Neutrophil (primary cell): Measurements from ENCODE around the gene TAF12.
"Not testable (repeated sequence)": the region's sequence is repeated elsewhere in the genome, so short reads cannot be mapped to it uniquely, and the experiment has no call there.

Experiments used
- H3K27ac ChIP-seq: fragments of 200-600 bp; sonication (generic); 2 replicates; pipeline ENCODE4 v1.5.1; 2016; ENCODE audit warnings: mild to moderate bottlenecking, moderate library complexity
- H3K27me3 ChIP-seq: fragments of 200-600 bp; sonication (generic); 2 replicates; pipeline ENCODE4 v1.6.0; 2016; ENCODE audit warnings: mild to moderate bottlenecking
- H3K36me3 ChIP-seq: fragments of 200-600 bp; sonication (generic); 2 replicates; pipeline ENCODE4 v1.5.1; 2017
- H3K4me1 ChIP-seq, 2 experiments: fragments of 200-600 bp in 1 of 2; sonication (generic) in 1 of 2; 1 replicate in 1 of 2; 2 replicates in 1 of 2; pipeline versions ENCODE4 v1.5.1 to v1.6.1; 2013 to 2016; ENCODE audit warnings: low read depth in 1 of 2, low read length in 1 of 2, mild to moderate bottlenecking in 1 of 2, moderate library complexity in 1 of 2; ENCODE audit not compliant: control insufficient read depth in 1 of 2, insufficient read depth in 1 of 2
- H3K4me3 ChIP-seq, 2 experiments: fragments of 200-600 bp in 1 of 2; sonication (generic) in 1 of 2; 1 replicate in 1 of 2; 2 replicates in 1 of 2; pipeline ENCODE4 v1.5.1; 2013 to 2016; ENCODE audit warnings: low read depth in 1 of 2, low read length in 1 of 2, mild to moderate bottlenecking in 1 of 2, moderate library complexity in 1 of 2
- H3K9me3 ChIP-seq: fragments of 200-600 bp; sonication (generic); 2 replicates; pipeline ENCODE4 v1.5.1; 2016
- CTCF ChIP-seq: fragments of 200-600 bp; sonication (generic); IDR thresholded peaks from 2 replicates; pipeline ENCODE4 v1.5.1; 2016; ENCODE audit warnings: antibody characterized with exemption

Gene TAF12

DNA sequence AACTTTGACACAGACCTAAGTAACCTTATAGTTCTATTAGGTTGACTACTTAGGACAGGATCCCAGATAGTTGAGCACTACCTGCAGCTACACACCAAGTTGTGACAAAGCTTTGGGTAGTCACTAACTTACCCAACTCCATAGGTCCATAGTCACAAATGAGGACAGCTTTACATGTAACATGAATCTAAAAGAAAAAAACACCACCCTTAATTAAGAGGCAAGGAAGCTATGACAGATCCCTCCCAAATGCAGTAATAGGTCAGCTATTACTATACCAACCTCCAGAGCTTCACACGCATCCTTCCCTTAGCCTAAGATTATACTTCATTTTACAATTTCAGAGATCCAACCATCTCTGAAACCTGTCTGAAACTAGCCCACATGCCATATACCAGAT lies 63.5 kb downstream of the TAF12 start:
- no peak for TF ChIP-seq CTCF
- H3K27me3 ChIP-seq, result no peaks in the 10 kb centered on the region
- no peak overlapping the region for H3K4me3 ChIP-seq
- peaks cover 44% of the 10 kb centered on the region for H3K36me3 ChIP-seq
- H3K9me3 ChIP-seq, result no peaks in the 10 kb centered on the region
- no peak overlapping the region for H3K27ac ChIP-seq
- H3K4me1 ChIP-seq, result peaks cover 27 to 32% of the 10 kb centered on the region in 2 experiments

- Histone ChIP-seq H3K9me3 (no peaks in the 10 kb centered on the region), H3K36me3 (peaks cover 49% of the 10 kb centered on the region), H3K27me3 (no peaks in the 10 kb centered on the region), H3K27ac (no peak overlapping the region), H3K4me1 (peaks cover 27 to 32% of the 10 kb centered on the region in 2 experiments), H3K4me3 (no peak overlapping the region)
- TF ChIP-seq CTCF, result no peak
Measured at GRCh38 chr1:28578696-28579218, 64.1 kb downstream of the TAF12 start.

DNA sequence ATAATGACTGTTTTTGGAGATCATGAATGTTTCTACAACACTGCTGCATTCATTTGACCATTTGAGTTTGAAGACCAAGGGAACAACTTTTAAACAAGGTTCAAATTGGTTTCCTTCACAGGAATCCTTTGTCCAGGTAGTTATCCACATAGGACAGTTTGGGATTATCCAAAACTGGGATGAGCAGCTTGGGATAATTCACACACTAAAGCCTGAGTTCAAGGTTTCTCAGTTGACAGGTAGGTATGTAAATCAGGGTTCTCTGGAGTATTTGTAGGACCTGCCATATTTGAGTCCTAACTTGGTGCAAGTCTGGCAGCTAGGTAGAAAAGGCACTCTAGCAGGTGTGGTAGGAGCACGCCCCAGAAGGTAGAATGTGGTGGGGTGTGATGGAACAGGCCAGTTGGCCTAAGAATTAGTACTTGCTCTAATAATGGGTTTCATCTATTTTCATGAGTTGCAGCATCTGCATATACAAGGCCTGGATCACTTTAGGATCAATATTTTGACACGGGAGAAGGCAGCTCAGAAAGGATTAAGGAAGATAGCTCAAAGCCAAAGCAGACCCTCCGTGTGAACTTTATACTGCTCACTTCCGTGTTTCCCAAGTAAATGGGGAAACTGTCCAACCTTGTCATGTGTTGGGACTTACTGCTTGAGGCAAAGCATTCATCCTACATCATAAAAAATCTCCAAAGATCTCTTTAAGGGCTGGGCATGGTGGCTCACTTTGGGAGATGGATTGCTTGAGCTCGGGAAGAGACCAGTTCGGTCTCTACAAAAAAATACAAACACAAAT lies 64.9 kb downstream of the TAF12 start:
- peaks cover 25 to 30% of the 10 kb centered on the region in 2 experiments for H3K4me1 ChIP-seq
- no peaks in the 10 kb centered on the region for H3K27me3 ChIP-seq
- no peak overlapping the region for H3K4me3 ChIP-seq
- no peaks in the 10 kb centered on the region for H3K9me3 ChIP-seq
- H3K27ac ChIP-seq, result peak overlapping the region; percentile 6
- TF ChIP-seq CTCF, result no peak
- H3K36me3 ChIP-seq, result peaks cover 56% of the 10 kb centered on the region

- no peaks in the 10 kb centered on the region for H3K9me3 ChIP-seq
- H3K36me3 ChIP-seq, result peaks cover 64% of the 10 kb centered on the region
- H3K4me3 ChIP-seq, result no peak overlapping the region
- H3K27ac ChIP-seq, result peak overlapping the region; percentile 6
- TF ChIP-seq CTCF, result no peak
- H3K4me1 ChIP-seq, result peaks cover 17 to 22% of the 10 kb centered on the region in 2 experiments
- no peaks in the 10 kb centered on the region for H3K27me3 ChIP-seq
Measured at GRCh38 chr1:28577052-28577678, 65.7 kb downstream of the TAF12 start.

DNA sequence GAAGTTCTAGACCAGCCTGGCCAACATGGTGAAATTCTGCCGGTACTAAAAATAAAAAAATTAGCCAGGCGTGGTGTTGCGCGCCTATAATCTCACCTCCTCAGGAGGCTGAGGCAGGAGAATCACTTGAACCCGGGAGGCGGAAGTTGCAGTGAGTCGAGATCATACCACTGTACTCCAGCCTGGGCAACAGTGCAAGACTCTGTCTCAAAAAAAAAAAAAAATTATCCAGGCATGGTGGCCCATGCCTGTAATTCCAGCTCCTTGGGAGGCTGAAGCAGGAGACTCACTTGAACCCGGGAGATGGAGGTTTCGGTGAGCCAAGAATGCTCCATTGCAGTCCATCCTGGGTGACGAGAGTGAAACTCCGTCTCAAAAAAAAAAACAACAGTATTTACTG lies 69.3 kb downstream of the TAF12 start:
- no peak overlapping the region for H3K27ac ChIP-seq
- no peak for TF ChIP-seq CTCF
- peaks cover 87% of the 10 kb centered on the region for H3K36me3 ChIP-seq
- no peaks in the 10 kb centered on the region for H3K9me3 ChIP-seq
- H3K27me3 ChIP-seq, result no peaks in the 10 kb centered on the region
- H3K4me3 ChIP-seq, result no peak overlapping the region
- no peaks in the 10 kb centered on the region for H3K4me1 ChIP-seq

DNA sequence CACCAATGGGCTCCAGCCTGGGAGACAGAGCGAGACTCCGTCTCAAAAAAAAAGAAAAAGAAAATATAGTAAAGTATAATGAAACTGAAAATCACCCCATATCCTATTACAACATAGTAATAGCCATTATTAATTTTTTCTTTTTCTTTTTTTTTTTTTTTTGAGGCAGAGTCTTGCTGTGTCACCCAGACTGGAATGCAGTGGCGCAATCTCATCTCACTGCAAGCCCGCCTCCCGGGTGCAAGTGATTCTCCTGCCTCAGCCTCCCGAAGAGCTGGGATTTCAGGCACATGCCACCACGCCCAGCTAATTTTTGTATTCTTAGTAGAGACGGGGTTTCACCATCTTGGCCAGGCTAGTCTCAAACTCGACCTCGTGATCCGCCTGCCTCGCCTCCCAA lies 70.0 kb downstream of the TAF12 start:
- not testable (repeated sequence) for H3K27ac ChIP-seq, H3K4me1 ChIP-seq, H3K27me3 ChIP-seq, H3K9me3 ChIP-seq, H3K4me3 ChIP-seq
- H3K36me3 ChIP-seq, result peaks cover 87% of the 10 kb centered on the region
